NT2/D1 (cell line): ENCODE data around the gene ZNF844.
"Not testable (repeated sequence)": the region's sequence is repeated elsewhere in the genome, so short reads cannot be mapped to it uniquely, and the experiment has no call there.

ENCODE experiments used
- DNase-seq: peaks from one replicate; pipeline ENCODE4 v3.0.0-alpha.2; 2011; ENCODE audit warnings: low read depth, low spot score
- H3K27me3 ChIP-seq: 2 replicates; pipeline ENCODE4 v1.6.0; 2011; ENCODE audit warnings: mild to moderate bottlenecking; ENCODE audit not compliant: insufficient read length, insufficient read depth
- H3K36me3 ChIP-seq: 2 replicates; pipeline ENCODE4 v1.6.1; 2011; ENCODE audit warnings: mild to moderate bottlenecking, low read length, mixed read lengths; ENCODE audit not compliant: insufficient read depth, insufficient read length
- H3K4me1 ChIP-seq: 2 replicates; pipeline ENCODE4 v1.5.1; 2011; ENCODE audit not compliant: insufficient read depth, insufficient read length
- H3K4me3 ChIP-seq: 2 replicates; pipeline ENCODE4 v1.5.1; 2011; ENCODE audit warnings: low read depth; ENCODE audit not compliant: insufficient read length
- H3K9ac ChIP-seq: 2 replicates; pipeline ENCODE4 v1.6.0; 2011; ENCODE audit warnings: low read depth; ENCODE audit not compliant: insufficient read length
- H3K9me3 ChIP-seq: 2 replicates; pipeline ENCODE4 v1.5.1; 2011; ENCODE audit warnings: mild to moderate bottlenecking, low read length; ENCODE audit not compliant: insufficient read depth
- SUZ12 ChIP-seq: IDR thresholded peaks from 2 replicates; pipeline ENCODE4 v1.6.1; 2011; ENCODE audit not compliant: insufficient read length, insufficient read depth; ENCODE audit errors: extremely low read depth
- YY1 ChIP-seq: IDR thresholded peaks from 2 replicates; pipeline ENCODE4 v1.6.1; 2011; ENCODE audit not compliant: insufficient read length, insufficient read depth
- ZNF274 ChIP-seq: IDR thresholded peaks from 2 replicates; pipeline ENCODE4 v1.6.1; 2011; ENCODE audit warnings: mild to moderate bottlenecking, low read depth, low read length

Gene ZNF844

GRCh38 chr19:12043752-12044422 is 20.6 kb upstream of the ZNF844 start:
- H3K4me3 ChIP-seq: no peak overlapping the region
- DNase-seq: no peak
- peaks cover 75% of the 10 kb centered on the region for H3K9me3 ChIP-seq
- H3K36me3 ChIP-seq: peaks cover 51% of the 10 kb centered on the region
- TF ChIP-seq ZNF274 (peak; percentile 66), YY1 (no peak), SUZ12 (no peak)
- H3K4me1 ChIP-seq: no peaks in the 10 kb centered on the region
- no peaks in the 10 kb centered on the region for H3K27me3 ChIP-seq
- no peak overlapping the region for H3K9ac ChIP-seq

GRCh38 chr19:12047868-12048267 is 16.7 kb upstream of the ZNF844 start:
- no peaks in the 10 kb centered on the region for H3K27me3 ChIP-seq
- no peak overlapping the region for H3K4me3 ChIP-seq
- H3K36me3 ChIP-seq: peaks cover 37% of the 10 kb centered on the region
- H3K4me1 ChIP-seq: no peaks in the 10 kb centered on the region
- peaks cover 54% of the 10 kb centered on the region for H3K9me3 ChIP-seq
- H3K9ac ChIP-seq: no peak overlapping the region
- DNase-seq: no peak
- TF ChIP-seq YY1 (no peak), SUZ12 (no peak), ZNF274 (no peak)

DNA sequence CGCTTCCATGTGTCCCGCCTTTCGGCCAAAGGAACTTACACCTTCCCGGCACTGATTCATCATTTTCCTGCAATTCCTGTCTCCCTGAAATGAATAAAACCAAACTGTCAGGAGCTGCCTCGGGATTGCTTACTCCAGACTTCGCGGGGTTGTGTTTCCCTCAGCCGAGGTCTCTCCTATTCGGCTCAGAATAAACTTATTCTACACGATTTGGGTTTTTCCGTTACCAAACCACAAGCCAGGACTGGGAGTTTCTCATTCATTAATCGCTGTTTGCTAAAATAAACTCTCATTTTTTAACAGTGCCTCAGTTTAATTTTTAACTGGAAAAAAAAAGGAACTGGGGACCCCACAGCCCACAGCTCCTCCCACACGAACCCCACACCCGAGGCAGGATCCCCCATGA is 12.4 kb upstream of the ZNF844 start:
- no peaks in the 10 kb centered on the region for H3K4me1 ChIP-seq
- no peak for DNase-seq
- peaks cover 12% of the 10 kb centered on the region for H3K9me3 ChIP-seq
- peak overlapping the region; percentile 73 for H3K4me3 ChIP-seq
- H3K9ac ChIP-seq: peak overlapping the region; percentile 90
- H3K36me3 ChIP-seq: peaks cover 1% of the 10 kb centered on the region
- TF ChIP-seq YY1 (no peak), ZNF274 (no peak), SUZ12 (no peak)
- no peaks in the 10 kb centered on the region for H3K27me3 ChIP-seq

DNA sequence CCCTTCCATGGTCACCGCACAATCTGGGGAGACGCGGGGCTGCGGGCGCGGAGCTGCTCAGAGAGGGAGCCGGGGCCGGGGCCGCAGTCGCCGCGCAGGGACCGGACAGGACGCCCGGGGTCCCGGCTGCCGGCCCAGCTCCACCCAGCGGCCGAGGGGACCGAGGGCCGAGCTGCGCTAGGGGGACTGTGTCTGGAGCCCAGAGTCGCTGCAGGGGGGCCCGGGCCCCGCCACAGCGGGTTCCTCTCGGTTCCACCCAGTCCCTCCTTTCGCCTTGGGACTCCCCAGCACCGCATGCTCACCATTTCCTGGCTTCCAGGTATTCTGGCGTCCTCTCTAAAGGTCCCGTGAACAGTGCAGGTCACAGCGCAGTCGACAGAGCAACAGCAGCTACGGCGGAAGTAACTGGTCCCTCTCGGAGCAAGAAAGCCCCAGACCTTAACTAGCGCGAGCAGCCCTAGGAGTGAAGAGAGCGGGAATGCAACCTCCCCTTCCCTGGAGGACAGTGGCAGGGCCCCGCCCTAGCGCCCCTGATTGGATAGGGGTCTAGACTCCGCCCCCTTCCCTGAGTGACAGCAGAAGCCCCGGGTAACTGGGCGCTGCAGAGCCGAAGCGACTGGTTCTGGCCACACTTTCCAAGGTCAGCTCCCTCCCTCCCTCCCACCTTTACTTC is 11.9 kb upstream of the ZNF844 start, which contains the start of gene ZNF878:
Gene ZNF878, minus strand, starts transcription at position 465 of the 673 bp plus-strand sequence. Its CDS starts 160 bp downstream, at position 305.
- H3K4me3 ChIP-seq: peak within 1 kb of the TSS; percentile 73
- no peaks in the 10 kb centered on the region for H3K4me1 ChIP-seq
- H3K36me3 ChIP-seq: no peaks in the 10 kb centered on the region
- peak within 1 kb of the TSS; percentile 90 for H3K9ac ChIP-seq
- H3K27me3 ChIP-seq: no peaks in the 10 kb centered on the region
- DNase-seq: peak; percentile 98
- peaks cover 6% of the 10 kb centered on the region for H3K9me3 ChIP-seq
- no peak for TF ChIP-seq SUZ12
- no peak for TF ChIP-seq ZNF274
- TF ChIP-seq YY1: no peak

DNA sequence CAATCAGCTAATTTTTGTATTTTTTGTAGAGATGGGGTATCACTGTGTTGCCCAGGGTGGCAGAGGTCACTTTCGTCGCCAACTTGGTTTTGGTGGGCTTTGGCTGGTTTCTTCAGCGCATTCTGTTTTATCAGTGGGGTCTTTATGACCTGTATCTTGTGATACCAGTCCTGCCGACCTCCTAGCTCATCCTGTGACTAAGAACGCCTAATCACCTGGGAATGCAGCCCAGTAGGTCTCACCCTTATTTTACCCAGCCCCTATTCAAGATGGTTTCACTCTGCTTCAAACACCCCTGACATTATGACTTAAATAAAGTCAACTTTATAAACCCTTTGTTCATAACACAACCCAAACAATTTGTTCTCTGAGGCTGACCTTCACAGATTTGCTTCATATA is 8.7 kb upstream of the ZNF844 start:
- TF ChIP-seq YY1: no peak
- TF ChIP-seq ZNF274: no peak
- TF ChIP-seq SUZ12: no peak
- H3K9me3 ChIP-seq: no peaks in the 10 kb centered on the region
- DNase-seq: no peak
- no peak overlapping the region for H3K4me3 ChIP-seq
- no peak overlapping the region for H3K9ac ChIP-seq
- no peaks in the 10 kb centered on the region for H3K36me3 ChIP-seq
- H3K27me3 ChIP-seq: no peaks in the 10 kb centered on the region
- H3K4me1 ChIP-seq: no peaks in the 10 kb centered on the region

DNA sequence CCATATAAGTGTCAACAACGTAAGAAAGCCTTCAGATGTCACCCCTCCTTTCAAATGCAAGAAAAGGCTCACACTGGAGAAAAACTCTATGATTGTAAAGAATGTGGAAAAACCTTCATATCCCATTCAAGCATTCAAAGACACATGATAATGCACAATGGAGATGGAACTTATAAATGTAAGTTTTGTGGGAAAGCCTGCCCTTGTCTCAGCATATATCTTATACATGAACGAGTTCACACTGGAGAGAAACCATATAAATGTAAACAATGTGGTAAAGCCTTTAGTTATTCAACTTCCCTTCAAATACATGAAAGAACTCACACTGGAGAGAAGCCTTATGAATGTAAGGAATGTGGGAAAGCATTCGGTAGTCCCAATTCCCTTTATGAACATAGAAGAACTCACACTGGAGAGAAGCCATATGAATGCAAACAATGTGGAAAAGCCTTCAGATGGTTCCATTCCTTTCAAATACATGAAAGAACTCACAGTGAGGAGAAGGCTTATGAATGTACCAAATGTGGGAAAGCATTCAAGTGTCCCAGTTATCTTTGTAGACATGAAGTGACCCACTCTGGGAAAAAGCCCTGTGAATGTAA is 11.1 kb downstream of the ZNF844 start:
- TF ChIP-seq ZNF274: no peak
- no peak for TF ChIP-seq SUZ12
- TF ChIP-seq YY1: no peak
- H3K4me1 ChIP-seq: no peaks in the 10 kb centered on the region
- no peaks in the 10 kb centered on the region for H3K27me3 ChIP-seq
- H3K4me3 ChIP-seq: no peak overlapping the region
- peaks cover 90% of the 10 kb centered on the region for H3K9me3 ChIP-seq
- no peak for DNase-seq
- H3K9ac ChIP-seq: no peak overlapping the region
- H3K36me3 ChIP-seq: peaks cover 66% of the 10 kb centered on the region

GRCh38 chr19:12076331-12076730 is 11.8 kb downstream of the ZNF844 start:
- H3K9ac ChIP-seq, H3K27me3 ChIP-seq, H3K4me3 ChIP-seq, DNase-seq, H3K4me1 ChIP-seq: not testable (repeated sequence)
- peak; percentile 87 for TF ChIP-seq ZNF274
- peaks cover 90% of the 10 kb centered on the region for H3K9me3 ChIP-seq
- peaks cover 72% of the 10 kb centered on the region for H3K36me3 ChIP-seq
